ENCODE data around the gene IGSF8. TPM values are rescaled to one million over a fixed set of nuclear protein-coding genes. Genes with fewer than 3 reads are reported as not detected.

Gene IGSF8
- total RNA-seq (10 to 100 TPM; 23.5 to 39.5 TPM), polyA plus RNA-seq (10 to 100 TPM; 25.8 to 27.7 TPM)
- long read RNA-seq, donor 1, transcript IGSF8-201 (7 exons, 2,343 nt): major isoform, 6 of 20 reads
- long read RNA-seq, donor 1, partial matches to known transcripts: 13 of 20 reads
- long read RNA-seq, donor 1, other reads (novel, unspliced or antisense): 0 of 20 reads
- long read RNA-seq, donor 2, partial matches to known transcripts: 0 of 3 reads
- long read RNA-seq, donor 2, other reads (novel, unspliced or antisense): 0 of 3 reads
- long read RNA-seq, donor 3, partial matches to known transcripts: 5 of 10 reads
- long read RNA-seq, donor 3, other reads (novel, unspliced or antisense): 0 of 10 reads
- long read RNA-seq, donor 4, partial matches to known transcripts: 0 of 2 reads
- long read RNA-seq, donor 4, other reads (novel, unspliced or antisense): 0 of 2 reads
- long read RNA-seq, donor 5, transcript IGSF8-201 (7 exons, 2,343 nt): major isoform, 5 of 15 reads
- long read RNA-seq, donor 5, partial matches to known transcripts: 9 of 15 reads
- long read RNA-seq, donor 5, other reads (novel, unspliced or antisense): 0 of 15 reads

- Histone ChIP-seq H3K27me3 (ENCODE audit: control insufficient read depth in 3 of 3, insufficient read depth in 3 of 3, low read length in 2 of 3) (no peaks in the 10 kb centered on the region), H3K9me3 (ENCODE audit: control insufficient read depth in 4 of 4, insufficient read depth in 3 of 4, low read length in 3 of 4) (no peaks in the 10 kb centered on the region), H3K9ac (ENCODE audit: insufficient read depth in 1 of 2, low read length in 2 of 2) (peak within 1 kb of the TSS; percentile 86 to 91), H3K4me1 (ENCODE audit: control insufficient read depth in 5 of 5, insufficient read depth in 5 of 5, low read length in 5 of 5) (peaks cover 0 to 44% (median 20%) of the 10 kb centered on the region in 5 donors), H3K4me3 (peak within 1 kb of the TSS; percentile 72), H3K27ac (ENCODE audit: low read depth in 1 of 2, low read length in 1 of 2) (peak within 1 kb of the TSS; percentile 76 to 93), H3K36me3 (ENCODE audit: control insufficient read depth in 4 of 4, insufficient read depth in 4 of 4, low read length in 4 of 4) (peaks cover 0 to 15% (median 5%) of the 10 kb centered on the region in 4 donors)
- DNase-seq (peak; percentile 88 to 94 (median 94)), ATAC-seq (ENCODE audit: insufficient read depth, low FRiP score) (peak; percentile 88)
- WGBS, 2 donors: 3 to 5% methylated on average over 24 to 64 of the region's 64 CpGs
- no peak for TF ChIP-seq CTCF (IDR thresholded peaks at IDR 0.05; ENCODE audit: control extremely low read depth, extremely low read depth)
These were observed at the start of gene IGSF8 for GRCh38 chr1:160097911-160098851. TSS of gene IGSF8 (minus strand) at chr1:160098619. CDS start at chr1:160098472, 147 bp downstream.

GRCh38 chr1:160148121-160148520, 49.7 kb upstream of the IGSF8 start:
- peaks cover 0 to 4% (median 0%) of the 10 kb centered on the region in 5 donors for H3K4me1 ChIP-seq (ENCODE audit: control insufficient read depth in 5 of 5, insufficient read depth in 5 of 5, low read length in 5 of 5)
- no peak overlapping the region for H3K4me3 ChIP-seq
- no peak for ATAC-seq (ENCODE audit: insufficient read depth, low FRiP score)
- H3K9me3 ChIP-seq (ENCODE audit: control insufficient read depth in 4 of 4, insufficient read depth in 3 of 4, low read length in 3 of 4): peaks cover 0 to 2% (median 0%) of the 10 kb centered on the region in 4 donors
- no peaks in the 10 kb centered on the region for H3K27me3 ChIP-seq (ENCODE audit: control insufficient read depth in 3 of 3, insufficient read depth in 3 of 3, low read length in 2 of 3)
- DNase-seq: no peak
- no peaks in the 10 kb centered on the region for H3K36me3 ChIP-seq (ENCODE audit: control insufficient read depth in 4 of 4, insufficient read depth in 4 of 4, low read length in 4 of 4)
- WGBS, 2 donors: 91 to 93% methylated on average over 3 of the region's 3 CpGs
- no peak for TF ChIP-seq CTCF (IDR thresholded peaks at IDR 0.05; ENCODE audit: control extremely low read depth, extremely low read depth)
- no peak overlapping the region for H3K27ac ChIP-seq (ENCODE audit: low read depth in 1 of 2, low read length in 1 of 2)
- no peak overlapping the region for H3K9ac ChIP-seq (ENCODE audit: insufficient read depth in 1 of 2, low read length in 2 of 2)

GRCh38 chr1:160146107-160146506, 47.7 kb upstream of the IGSF8 start:
- Histone ChIP-seq H3K4me3 (no peak overlapping the region), H3K9me3 (ENCODE audit: control insufficient read depth in 4 of 4, insufficient read depth in 3 of 4, low read length in 3 of 4) (peaks cover 0 to 2% (median 0%) of the 10 kb centered on the region in 4 donors), H3K9ac (ENCODE audit: insufficient read depth in 1 of 2, low read length in 2 of 2) (no peak overlapping the region), H3K27ac (ENCODE audit: low read depth in 1 of 2, low read length in 1 of 2) (no peak overlapping the region), H3K36me3 (ENCODE audit: control insufficient read depth in 4 of 4, insufficient read depth in 4 of 4, low read length in 4 of 4) (no peaks in the 10 kb centered on the region), H3K27me3 (ENCODE audit: control insufficient read depth in 3 of 3, insufficient read depth in 3 of 3, low read length in 2 of 3) (no peaks in the 10 kb centered on the region), H3K4me1 (ENCODE audit: control insufficient read depth in 5 of 5, insufficient read depth in 5 of 5, low read length in 5 of 5) (no peaks in the 10 kb centered on the region)
- ATAC-seq (ENCODE audit: insufficient read depth, low FRiP score): no peak
- no peak for DNase-seq
- 94 to 95% methylated on average over 14 of the region's 14 CpGs for WGBS, 2 donors
- TF ChIP-seq CTCF (IDR thresholded peaks at IDR 0.05; ENCODE audit: control extremely low read depth, extremely low read depth): no peak

All from lung (tissue), 16 donors.